BJ (cell line): Measurements from ENCODE around the gene YARS2. TPM values are rescaled to one million over a fixed set of nuclear protein-coding genes. Genes with fewer than 3 reads are reported as not detected.

Experiments
- CTCF ChIA-PET: fragments of 350-600 bp; formaldehyde crosslinking; extraction: SDS; loops from one replicate; lab custom pipeline; 2021; ENCODE audit warnings: antibody characterized with exemption, inconsistent platforms; lab: Yijun Ruan, JAX
- POLR2A ChIA-PET: fragments of 300-600 bp; sonication (Branson Sonifier 250); formaldehyde crosslinking; extraction: SDS; loops from one replicate; lab custom pipeline; 2021; ENCODE audit warnings: antibody characterized with exemption; lab: Charles Lee
- DNase-seq: peaks from one replicate; pipeline ENCODE4 v3.0.0-alpha.2; 2011; ENCODE audit warnings: low read depth
- H3K27me3 ChIP-seq: 2 replicates; pipeline ENCODE4 v1.6.0; 2011; ENCODE audit warnings: low read length; ENCODE audit not compliant: control insufficient read depth, insufficient read depth
- H3K36me3 ChIP-seq: 2 replicates; pipeline ENCODE4 v1.5.1; 2011; ENCODE audit warnings: low read length; ENCODE audit not compliant: control insufficient read depth, insufficient read depth
- H3K4me3 ChIP-seq: 2 replicates; pipeline ENCODE4 v1.5.1; 2011; ENCODE audit warnings: low read depth, mild to moderate bottlenecking, control low read depth, low read length
- CTCF ChIP-seq: IDR thresholded peaks from 2 replicates; pipeline ENCODE4 v1.5.1; 2011; ENCODE audit warnings: low read depth, mild to moderate bottlenecking, control low read depth, inconsistent platforms, low read length, moderate library complexity; ENCODE audit not compliant: insufficient read depth
- polyA plus RNA-seq: library from polyadenylated mRNA; depleted of rRNA; stranded (reverse); fragments of >200 nt; gene quantifications from 2 replicates; pipeline ENCODE4 v1.2.3, GENCODE V29; 2011; rRNA removed
- small RNA-seq: library from RNA; depleted of rRNA; stranded (forward); fragments of <200 nt; gene quantifications from one replicate; pipeline ENCODE3, GENCODE V24; 2012; ENCODE audit warnings: low replicate concordance, low read depth; ENCODE audit not compliant: insufficient read length

Gene YARS2
- polyA plus RNA-seq, 1 experiment, result 19.0 TPM

GRCh38 chr12:32698285-32698684, 57.4 kb downstream of the YARS2 start:
- POLR2A ChIA-PET, result no interaction called here
- DNase-seq, result no peak
- CTCF ChIA-PET, result no interaction called here

DNA sequence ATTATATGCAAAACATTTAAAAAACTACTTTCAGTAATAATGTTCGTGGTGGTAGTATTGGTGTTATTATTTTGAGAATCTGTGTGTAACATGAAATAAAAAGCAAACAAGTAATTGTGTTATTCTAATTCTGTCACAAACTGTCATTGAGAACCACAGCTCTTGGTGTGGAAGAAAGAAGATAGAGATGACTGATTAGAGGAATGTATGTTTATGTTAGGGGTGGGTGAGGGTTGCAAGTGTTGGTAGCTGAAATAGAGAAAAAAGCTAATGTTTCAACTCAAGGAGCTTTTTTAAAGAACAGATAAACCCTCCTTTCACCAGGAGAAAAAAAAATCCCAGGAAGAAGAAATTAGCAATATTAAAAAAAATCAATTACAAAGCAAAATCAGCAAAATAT, 58.3 kb downstream of the YARS2 start:
- no peak overlapping the region for H3K4me3 ChIP-seq
- H3K27me3 ChIP-seq, result no peaks in the 10 kb centered on the region
- no peak for TF ChIP-seq CTCF
- CTCF ChIA-PET, result no interaction called here
- DNase-seq, result no peak
- POLR2A ChIA-PET, result no interaction called here
- H3K36me3 ChIP-seq, result no peaks in the 10 kb centered on the region

More at GRCh38 chr12:32698285-32698684, 57.4 kb downstream of the YARS2 start:
- no peaks in the 10 kb centered on the region for H3K36me3 ChIP-seq
- no peak for TF ChIP-seq CTCF
- no peaks in the 10 kb centered on the region for H3K27me3 ChIP-seq
- H3K4me3 ChIP-seq, result no peak overlapping the region

Small RNAs within 50 kb of the gene (small RNA-seq; reads per million reads assigned to genes)
- gene RF00019, result not detected

Other genes with a start within 250 kb of the YARS2 start
- 27.4 and 54.4 TPM in 2 replicates for gene DNM1L, start 76.6 kb downstream of the YARS2 start, polyA plus RNA-seq
- gene PKP2, start 140.9 kb upstream of the YARS2 start, polyA plus RNA-seq, result 0.04 TPM in 2 replicates